Endothelial cell of umbilical vein (primary cell): Measurements from ENCODE around the gene EFCAB5.

Experiments used
- CTCF ChIP-seq, 2 donors: IDR thresholded peaks; 1 replicate in 1 of 2; 2 replicates in 1 of 2; pipeline ENCODE4 v1.5.1; 2011; ENCODE audit warnings: low read length in 2 of 2, mild to moderate bottlenecking in 2 of 2, moderate library complexity in 2 of 2, control low read depth in 1 of 2, inconsistent platforms in 1 of 2, low read depth in 1 of 2; ENCODE audit not compliant: insufficient read depth in 1 of 2; ENCODE audit errors: extremely low read depth in 1 of 2
- EZH2 ChIP-seq: IDR thresholded peaks from 2 replicates; pipeline ENCODE4 v1.6.1; 2012; ENCODE audit warnings: borderline replicate concordance, low read depth, mild to moderate bottlenecking, moderate library complexity, low read length, inconsistent platforms; ENCODE audit not compliant: severe bottlenecking
- GATA2 ChIP-seq: IDR thresholded peaks from 2 replicates; pipeline ENCODE4 v1.7.0; 2011; ENCODE audit warnings: low read depth, mild to moderate bottlenecking, moderate library complexity, mixed read lengths, low read length; ENCODE audit not compliant: insufficient read length, insufficient read depth
- MAX ChIP-seq: IDR thresholded peaks from 2 replicates; pipeline ENCODE4 v1.6.1; 2011; ENCODE audit not compliant: insufficient read depth, insufficient read length
- POLR2A ChIP-seq: IDR thresholded peaks from 2 replicates; pipeline ENCODE4 v1.6.1; 2012; ENCODE audit warnings: low read depth, mild to moderate bottlenecking, control low read depth, low read length

- TF ChIP-seq GATA2 = no peak
- no peak for TF ChIP-seq CTCF (IDR thresholded peaks at IDR 0.05; ENCODE audit: extremely low read depth in 1 of 2, insufficient read depth in 1 of 2, low read depth in 1 of 2, low read length in 2 of 2)
- TF ChIP-seq POLR2A = no peak
- no peak for TF ChIP-seq MAX
- TF ChIP-seq EZH2 = no peak
Observed at GRCh38 chr17:29905879-29906167, 35.6 kb upstream of the EFCAB5 start.
